ENCODE results near the gene KRTAP4-12. TPM values are rescaled to one million over a fixed set of nuclear protein-coding genes. Genes with fewer than 3 reads are reported as not detected.

KRTAP4-12 gene
- total RNA-seq, 1 experiment from 2014 or later = not detected

- TF ChIP-seq EMX1 (CRISPR knock-in tag; IDR thresholded peaks at IDR 0.05) = no peak
- TF ChIP-seq ATF1 (CRISPR knock-in tag; IDR thresholded peaks at IDR 0.05) = no peak
- TF ChIP-seq ZNF423 (CRISPR knock-in tag; IDR thresholded peaks at IDR 0.05) = no peak
- TF ChIP-seq TP53 (CRISPR knock-in tag; IDR thresholded peaks at IDR 0.05) = no peak
- no peak for TF ChIP-seq ZNF281 (CRISPR knock-in tag; IDR thresholded peaks at IDR 0.05)
- no peak for TF ChIP-seq ZNF671 (CRISPR knock-in tag; IDR thresholded peaks at IDR 0.05)
These were observed 29.9 kb upstream of the KRTAP4-12 start (continued) for GRCh38 chr17:41153856-41154255.

GRCh38 chr17:41151525-41151924 lies 27.5 kb upstream of the KRTAP4-12 start:
- Mint-ChIP-seq H3K4me3 (no peak overlapping the region), H3K27ac (no peak overlapping the region), H3K9me3 (peaks cover 14% of the 10 kb centered on the region), H3K27me3 (ENCODE audit: low read depth) (no peaks in the 10 kb centered on the region), H3K36me3 (no peaks in the 10 kb centered on the region), H3K4me1 (peaks cover 7% of the 10 kb centered on the region; the same call in 1 of the 2 replicates)
- ChIA-PET CTCF (no interaction called here), POLR2A (no interaction called here)
- TF ChIP-seq IRF1 (CRISPR knock-in tag; IDR thresholded peaks at IDR 0.05) (no peak), CREB1 (CRISPR knock-in tag; IDR thresholded peaks at IDR 0.05) (no peak), CDX4 (CRISPR knock-in tag; IDR thresholded peaks at IDR 0.05; ENCODE audit: borderline replicate concordance) (no peak), GABPB1 (CRISPR knock-in tag; IDR thresholded peaks at IDR 0.05) (no peak), ZNF423 (CRISPR knock-in tag; IDR thresholded peaks at IDR 0.05) (no peak), PRRX2 (CRISPR knock-in tag; IDR thresholded peaks at IDR 0.05) (no peak), NR3C1 (CRISPR knock-in tag; conservative IDR thresholded peaks at IDR 0.05; ENCODE audit: low read depth) (no peak), ZNF263 (CRISPR knock-in tag; IDR thresholded peaks at IDR 0.05; ENCODE audit: low read depth) (no peak), JAZF1 (CRISPR knock-in tag; IDR thresholded peaks at IDR 0.05) (no peak), FOXP1 (CRISPR knock-in tag; IDR thresholded peaks at IDR 0.05; ENCODE audit: borderline replicate concordance) (no peak), NR2C2 (CRISPR knock-in tag; IDR thresholded peaks at IDR 0.05) (no peak), JUN (CRISPR knock-in tag; IDR thresholded peaks at IDR 0.05) (no peak), STAT6 (CRISPR knock-in tag; conservative IDR thresholded peaks at IDR 0.05; ENCODE audit: low read depth) (no peak), AR (CRISPR knock-in tag; IDR thresholded peaks at IDR 0.05) (no peak), ZNF138 (CRISPR knock-in tag; conservative IDR thresholded peaks at IDR 0.05) (no peak), TP53 (CRISPR knock-in tag; IDR thresholded peaks at IDR 0.05) (no peak), OVOL2 (CRISPR knock-in tag; IDR thresholded peaks at IDR 0.05; ENCODE audit: borderline replicate concordance) (no peak), TCF7 (CRISPR knock-in tag; IDR thresholded peaks at IDR 0.05; ENCODE audit: low read depth) (no peak)
- no peak for ATAC-seq
- no peak for DNase-seq (ENCODE audit: low spot score)

Measured in WTC11 (cell line).